ENCODE results near the gene IFNK. TPM values are rescaled to one million over a fixed set of nuclear protein-coding genes. Genes with fewer than 3 reads are reported as not detected.

Gene IFNK
- total RNA-seq, 1 experiment from 2014 or later, result not detected

GRCh38 chr9:27558307-27558706, 34.2 kb downstream of the IFNK start:
- Histone ChIP-seq H3K27me3 (ENCODE audit: insufficient read depth, low read length) (no peaks in the 10 kb centered on the region), H3K4me2 (ENCODE audit: low read length) (no peak overlapping the region), H3K9me2 (ENCODE audit: insufficient read depth) (no peaks in the 10 kb centered on the region), H3K4me3 (replicated peaks in 1 of 2; ENCODE audit: low read depth in 1 of 2, low read length in 2 of 2) (no peak overlapping the region), H3K27ac (ENCODE audit: low read depth, low read length) (no peak overlapping the region), H3K9me3 (ENCODE audit: control insufficient read depth in 1 of 2, insufficient read depth in 1 of 2, low read depth in 1 of 2, low read length in 2 of 2) (no peaks in the 10 kb centered on the region), H2AFZ (ENCODE audit: low read depth, low read length, poor library complexity, severe bottlenecking) (no peak overlapping the region), H3K9ac (ENCODE audit: low read length) (no peak overlapping the region), H3K4me1 (ENCODE audit: control insufficient read depth in 1 of 2, insufficient read depth in 2 of 2, low read length in 2 of 2) (no peaks in the 10 kb centered on the region), H4K20me1 (ENCODE audit: insufficient read depth) (no peaks in the 10 kb centered on the region; the same call in 1 of the 2 replicates), H3K79me2 (ENCODE audit: insufficient read depth, low read length) (no peaks in the 10 kb centered on the region), H3K36me3 (ENCODE audit: control insufficient read depth in 1 of 2, insufficient read depth in 2 of 2, low read length in 2 of 2) (peaks cover 0 to 4% of the 10 kb centered on the region in 2 experiments; a peak in 1 of 4 replicates)
- TF ChIP-seq POLR2AphosphoS5 (IDR thresholded peaks at IDR 0.05; ENCODE audit: low read depth, low read length) (no peak), SP1 (IDR thresholded peaks at IDR 0.05; ENCODE audit: low read depth) (no peak), REST (IDR thresholded peaks at IDR 0.05; ENCODE audit: low read depth) (no peak)
- no TSS peak for BruUV-seq (replicated peaks)
- intact Hi-C loops (cut with micrococcal nuclease), result no loop called here
- POLR2A ChIA-PET, result interaction anchor here (1.5 kb wide), 1 partner anchor 15 kb away, joined by 3 read pairs; the partner anchor contains the start of gene C9orf72
- ATAC-seq (no peak), DNase-seq (ENCODE audit: low read depth, low spot score) (no peak)
- RAD21 ChIA-PET (ENCODE audit: low non-redundant PET in 1 of 2, low total read pairs in 2 of 2, uncharacterized antibody in 2 of 2, unreplicated experiment in 2 of 2), result no interaction called here
- CTCF ChIA-PET, result interaction anchor here (0.6 kb wide), 1 partner anchor 283 kb away, joined by 3 read pairs; no protein-coding TSS in a partner anchor

GRCh38 chr9:27560457-27560856, 36.4 kb downstream of the IFNK start:
- POLR2A ChIA-PET, result no interaction called here
- H3K4me1 ChIP-seq (ENCODE audit: control insufficient read depth in 1 of 2, insufficient read depth in 2 of 2, low read length in 2 of 2), result no peaks in the 10 kb centered on the region
- no peak overlapping the region for H2AFZ ChIP-seq (ENCODE audit: low read depth, low read length, poor library complexity, severe bottlenecking)
- peaks cover 0 to 4% of the 10 kb centered on the region in 2 experiments; a peak in 1 of 4 replicates for H3K36me3 ChIP-seq (ENCODE audit: control insufficient read depth in 1 of 2, insufficient read depth in 2 of 2, low read length in 2 of 2)
- H3K9me2 ChIP-seq (ENCODE audit: insufficient read depth), result no peaks in the 10 kb centered on the region
- no peak for DNase-seq (ENCODE audit: low read depth, low spot score)
- no peak overlapping the region for H3K4me2 ChIP-seq (ENCODE audit: low read length)
- intact Hi-C loops (cut with micrococcal nuclease), result no loop called here
- ATAC-seq, result no peak
- H3K27ac ChIP-seq (ENCODE audit: low read depth, low read length), result no peak overlapping the region
- H3K9me3 ChIP-seq (ENCODE audit: control insufficient read depth in 1 of 2, insufficient read depth in 1 of 2, low read depth in 1 of 2, low read length in 2 of 2), result no peaks in the 10 kb centered on the region
- CTCF ChIA-PET, result no interaction called here
- H3K27me3 ChIP-seq (ENCODE audit: insufficient read depth, low read length), result no peaks in the 10 kb centered on the region
- no peaks in the 10 kb centered on the region for H4K20me1 ChIP-seq (ENCODE audit: insufficient read depth)
- RAD21 ChIA-PET (ENCODE audit: low non-redundant PET in 1 of 2, low total read pairs in 2 of 2, uncharacterized antibody in 2 of 2, unreplicated experiment in 2 of 2), result no interaction called here
- BruUV-seq (replicated peaks), result no TSS peak
- H3K9ac ChIP-seq (ENCODE audit: low read length), result no peak overlapping the region
- no peak overlapping the region for H3K4me3 ChIP-seq (replicated peaks in 1 of 2; ENCODE audit: low read depth in 1 of 2, low read length in 2 of 2)
- H3K79me2 ChIP-seq (ENCODE audit: insufficient read depth, low read length), result no peaks in the 10 kb centered on the region
- TF ChIP-seq CTCF (IDR thresholded peaks at IDR 0.05 in 2 of 3, conservative IDR thresholded peaks at IDR 0.05 in 1 of 3; ENCODE audit: borderline replicate concordance in 1 of 3, insufficient read depth in 1 of 3, low read depth in 2 of 3, low read length in 2 of 3) (no peak), EZH2phosphoT487 (IDR thresholded peaks at IDR 0.05; ENCODE audit: borderline replicate concordance) (no peak), MAX (IDR thresholded peaks at IDR 0.05) (no peak), ZBTB33 (IDR thresholded peaks at IDR 0.05; ENCODE audit: extremely low read depth, insufficient replicate concordance, low read length) (no peak), CBX3 (IDR thresholded peaks at IDR 0.05; ENCODE audit: low read depth) (no peak), SP1 (IDR thresholded peaks at IDR 0.05; ENCODE audit: low read depth) (no peak), CEBPB (IDR thresholded peaks at IDR 0.05; ENCODE audit: low read depth) (no peak), POLR2AphosphoS5 (IDR thresholded peaks at IDR 0.05; ENCODE audit: low read depth, low read length) (no peak), EGR1 (IDR thresholded peaks at IDR 0.05; ENCODE audit: low read depth) (no peak), SIN3A (IDR thresholded peaks at IDR 0.05; ENCODE audit: low read depth) (no peak), ATF3 (IDR thresholded peaks at IDR 0.05) (no peak)
